HEK293T (cell line): Measurements from ENCODE around the gene E2F3.

ENCODE experiments used
- CTCF ChIA-PET: fragments of 350-600 bp; formaldehyde crosslinking; extraction: SDS; loops from one replicate; lab custom pipeline; 2021; ENCODE audit warnings: antibody characterized with exemption, inconsistent platforms; lab: Yijun Ruan, JAX
- POLR2A ChIA-PET: fragments of 350-600 bp; formaldehyde crosslinking; extraction: SDS; loops from one replicate; lab custom pipeline; 2020; ENCODE audit warnings: antibody characterized with exemption, inconsistent platforms; lab: Yijun Ruan, JAX
- DNase-seq: peaks from one replicate; pipeline ENCODE4 v3.0.0; 2012; ENCODE audit warnings: mixed read lengths; ENCODE audit errors: extremely low spot score
- ARNT ChIP-seq: fragments of 450-650 bp; IDR thresholded peaks from 2 replicates; pipeline ENCODE4 v1.6.1; 2017; ENCODE audit warnings: mild to moderate bottlenecking
- BHLHE40 ChIP-seq: fragments of 450-650 bp; IDR thresholded peaks from 2 replicates; pipeline ENCODE4 v1.6.1; 2016; ENCODE audit warnings: mild to moderate bottlenecking, moderate library complexity, borderline replicate concordance
- CTBP1 ChIP-seq: fragments of 450-650 bp; IDR thresholded peaks from 2 replicates; pipeline ENCODE4 v1.6.1; 2016; ENCODE audit warnings: borderline replicate concordance
- ELF4 ChIP-seq: fragments of 450-650 bp; IDR thresholded peaks from 2 replicates; pipeline ENCODE4 v1.6.1; 2017; ENCODE audit warnings: antibody characterized with exemption
- FOXA1 ChIP-seq: fragments of 450-650 bp; IDR thresholded peaks from 2 replicates; pipeline ENCODE4 v1.6.1; 2016; ENCODE audit warnings: mild to moderate bottlenecking
- FOXK2 ChIP-seq: fragments of 450-650 bp; IDR thresholded peaks from 2 replicates; pipeline ENCODE4 v1.6.1; 2016; ENCODE audit warnings: mild to moderate bottlenecking
- FOXM1 ChIP-seq: fragments of 450-650 bp; IDR thresholded peaks from 2 replicates; pipeline ENCODE4 v1.6.1; 2017; ENCODE audit warnings: mild to moderate bottlenecking, borderline replicate concordance
- HDGF ChIP-seq: fragments of 450-650 bp; IDR thresholded peaks from 2 replicates; pipeline ENCODE4 v1.6.1; 2017; ENCODE audit warnings: antibody characterized with exemption, borderline replicate concordance
- L3MBTL2 ChIP-seq: fragments of 450-650 bp; conservative IDR thresholded peaks from 2 replicates; pipeline ENCODE4 v1.6.1; 2016; ENCODE audit warnings: mild to moderate bottlenecking
- LEF1 ChIP-seq: fragments of 450-650 bp; IDR thresholded peaks from 2 replicates; pipeline ENCODE4 v1.6.1; 2017; ENCODE audit warnings: mild to moderate bottlenecking, borderline replicate concordance
- NFRKB ChIP-seq: fragments of 450-650 bp; IDR thresholded peaks from 2 replicates; pipeline ENCODE4 v1.6.1; 2016; ENCODE audit warnings: mild to moderate bottlenecking, moderate library complexity
- SP1 ChIP-seq: fragments of 450-650 bp; IDR thresholded peaks from 2 replicates; pipeline ENCODE4 v1.6.1; 2017
- SUZ12 ChIP-seq: fragments of 450-650 bp; IDR thresholded peaks from 2 replicates; pipeline ENCODE4 v1.6.1; 2016; ENCODE audit warnings: mild to moderate bottlenecking
- TARDBP ChIP-seq: fragments of 450-650 bp; IDR thresholded peaks from 2 replicates; pipeline ENCODE4 v1.6.1; 2016
- ZNF384 ChIP-seq: fragments of 450-650 bp; IDR thresholded peaks from 2 replicates; pipeline ENCODE4 v1.6.1; 2016
- TF ChIP-seq, protein P1 (sequence below): fragments of 450-650 bp; IDR thresholded peaks from 2 replicates; pipeline ENCODE4 v1.6.1; 2016

The E2F3 gene

DNA sequence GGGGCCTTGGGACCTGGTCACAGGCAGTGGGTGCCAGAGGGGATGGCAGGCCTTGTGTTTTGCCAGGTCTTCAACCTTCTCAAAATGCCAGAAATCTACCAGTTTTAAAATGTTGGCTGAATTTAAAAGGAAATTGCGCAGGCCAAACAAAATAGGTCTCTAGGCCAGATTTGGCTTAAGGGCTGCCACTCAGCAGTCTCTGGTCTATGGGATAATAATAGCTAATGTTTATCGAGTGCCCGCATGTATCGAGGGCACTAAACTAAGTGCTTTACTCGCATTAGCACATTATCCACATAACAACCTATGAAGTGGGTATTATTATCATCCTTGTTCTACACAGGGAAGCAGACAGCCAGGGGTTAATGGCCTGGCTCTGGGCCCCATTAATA is 11.0 kb downstream of the E2F3 start:
- TF ChIP-seq L3MBTL2 = no peak
- ChIA-PET CTCF (interaction anchor here (2.6 kb wide), 1 partner anchor 8 kb away, joined by 10 read pairs; no protein-coding TSS in a partner anchor), POLR2A (no interaction called here)
- no peak for DNase-seq

GRCh38 chr6:20413826-20414225 is 12.1 kb downstream of the E2F3 start:
- ChIA-PET CTCF (interaction anchor here (2.6 kb wide), 1 partner anchor 9 kb away, joined by 10 read pairs; no protein-coding TSS in a partner anchor), POLR2A (interaction anchor here (2.0 kb wide), 1 partner anchor 9 kb away, joined by 5 read pairs; no protein-coding TSS in a partner anchor)
- TF ChIP-seq SUZ12 (no peak), FOXA1 (no peak), BHLHE40 (no peak), ELF4 (no peak), TARDBP (no peak), CTBP1 (no peak), SP1 (no peak), ZNF384 (no peak), HDGF (no peak), ARNT (no peak), L3MBTL2 (no peak), FOXM1 (no peak), LEF1 (no peak), FOXK2 (no peak), NFRKB (no peak)
- TF ChIP-seq, protein P1, sequence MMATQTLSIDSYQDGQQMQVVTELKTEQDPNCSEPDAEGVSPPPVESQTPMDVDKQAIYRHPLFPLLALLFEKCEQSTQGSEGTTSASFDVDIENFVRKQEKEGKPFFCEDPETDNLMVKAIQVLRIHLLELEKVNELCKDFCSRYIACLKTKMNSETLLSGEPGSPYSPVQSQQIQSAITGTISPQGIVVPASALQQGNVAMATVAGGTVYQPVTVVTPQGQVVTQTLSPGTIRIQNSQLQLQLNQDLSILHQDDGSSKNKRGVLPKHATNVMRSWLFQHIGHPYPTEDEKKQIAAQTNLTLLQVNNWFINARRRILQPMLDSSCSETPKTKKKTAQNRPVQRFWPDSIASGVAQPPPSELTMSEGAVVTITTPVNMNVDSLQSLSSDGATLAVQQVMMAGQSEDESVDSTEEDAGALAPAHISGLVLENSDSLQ = no peak
- DNase-seq = no peak

DNA sequence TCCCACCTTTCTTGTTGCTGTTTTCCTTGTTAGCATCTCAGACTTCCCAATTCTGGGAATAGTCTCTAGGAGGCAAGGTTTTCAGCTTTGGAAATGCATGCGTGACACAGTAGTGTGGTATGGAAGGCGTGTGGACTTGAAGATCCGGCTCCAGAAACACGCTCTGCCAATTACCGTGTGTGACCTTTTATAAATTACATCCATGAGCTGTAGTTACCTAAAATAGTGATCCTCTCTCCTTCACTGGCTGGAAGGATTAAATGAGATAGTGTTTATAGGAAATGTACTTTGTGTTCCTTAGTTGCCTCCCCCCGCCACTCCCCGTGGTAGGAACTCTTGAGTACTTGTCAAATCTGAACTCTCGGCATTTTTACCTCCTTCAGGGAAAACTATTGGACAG is 13.0 kb downstream of the E2F3 start:
- DNase-seq = no peak
- CTCF ChIA-PET = interaction anchor here (2.6 kb wide), 1 partner anchor 10 kb away, joined by 10 read pairs; no protein-coding TSS in a partner anchor
- POLR2A ChIA-PET = interaction anchor here (2.0 kb wide), 1 partner anchor 10 kb away, joined by 5 read pairs; no protein-coding TSS in a partner anchor
- TF ChIP-seq, protein P1 = no peak

GRCh38 chr6:20415304-20415703 is 13.6 kb downstream of the E2F3 start:
- TF ChIP-seq FOXA1 (no peak), FOXM1 (no peak), TARDBP (no peak), NFRKB (no peak), HDGF (no peak), ZNF384 (no peak), ARNT (no peak)
- TF ChIP-seq, protein P1 = no peak
- ChIA-PET POLR2A (interaction anchor here (2.0 kb wide), 1 partner anchor 11 kb away, joined by 5 read pairs; no protein-coding TSS in a partner anchor), CTCF (no interaction called here)
- DNase-seq = no peak

DNA sequence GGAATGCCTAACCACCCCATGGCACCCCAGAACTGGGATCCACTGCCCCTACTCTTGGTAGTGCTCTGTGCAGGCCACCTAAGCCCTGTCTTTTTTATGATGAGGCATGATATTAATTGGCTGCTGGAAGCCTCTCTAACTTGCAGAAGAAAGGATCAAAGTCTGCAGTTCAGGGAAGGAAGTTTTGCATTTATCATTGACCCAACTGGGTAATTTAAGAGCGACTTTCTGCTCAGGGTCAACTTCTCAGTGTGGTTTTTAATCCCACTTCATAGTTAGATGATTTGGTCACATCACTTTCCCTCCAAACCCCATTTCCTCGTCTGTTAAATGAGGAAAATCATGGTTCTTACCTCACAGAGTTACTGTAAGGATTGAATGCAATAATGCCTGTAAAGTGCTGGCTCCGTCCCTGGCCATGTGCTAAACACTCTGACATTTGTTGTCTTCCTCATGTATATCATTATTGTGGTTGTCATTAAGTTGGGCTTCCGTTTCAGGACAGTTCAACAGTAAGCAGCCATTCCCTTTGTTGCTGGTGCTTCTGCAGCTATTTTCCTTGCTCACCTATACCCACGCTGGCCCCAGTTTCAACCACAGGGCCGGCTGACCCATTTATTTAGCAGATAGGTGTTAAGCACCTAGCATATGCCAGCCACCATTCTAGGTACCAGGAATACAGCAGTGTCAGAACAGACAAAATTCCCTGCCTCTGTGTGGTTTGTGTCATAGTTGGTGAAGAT is 14.2 kb downstream of the E2F3 start:
- TF ChIP-seq FOXM1 = no peak
- no peak for TF ChIP-seq LEF1
- no peak for TF ChIP-seq CTBP1
- no peak for TF ChIP-seq ELF4
- no peak for TF ChIP-seq ZNF384
- no peak for TF ChIP-seq BHLHE40
- TF ChIP-seq FOXA1 = no peak
- no peak for TF ChIP-seq L3MBTL2
- no peak for TF ChIP-seq ARNT
- TF ChIP-seq NFRKB = no peak
- no peak for TF ChIP-seq SP1
- no peak for TF ChIP-seq FOXK2
- TF ChIP-seq TARDBP = no peak
- TF ChIP-seq HDGF = no peak
- no peak for DNase-seq
- ChIA-PET POLR2A (no interaction called here), CTCF (no interaction called here)

- ChIA-PET POLR2A (interaction anchor here (1.5 to 1.9 kb wide), 2 partner anchors 9 to 15 kb away, joined by 3 to 6 read pairs; partner anchors contain the start of gene E2F3), CTCF (no interaction called here)
- DNase-seq = no peak
- TF ChIP-seq ZNF384 (no peak), LEF1 (no peak), SP1 (no peak), FOXM1 (no peak), FOXA1 (no peak), ARNT (no peak), BHLHE40 (no peak), NFRKB (no peak), CTBP1 (no peak)
Observed at GRCh38 chr6:20416567-20417345, 15.1 kb downstream of the E2F3 start.
